GM21515 (cell line): Measurements from ENCODE around the gene DERL3.

Experiments used
- ATAC-seq: cut with Tn5 transposase; IDR thresholded peaks from one replicate; pipeline ENCODE4 v1.9.1; 2021; ENCODE audit not compliant: unreplicated experiment

DERL3 gene

DNA sequence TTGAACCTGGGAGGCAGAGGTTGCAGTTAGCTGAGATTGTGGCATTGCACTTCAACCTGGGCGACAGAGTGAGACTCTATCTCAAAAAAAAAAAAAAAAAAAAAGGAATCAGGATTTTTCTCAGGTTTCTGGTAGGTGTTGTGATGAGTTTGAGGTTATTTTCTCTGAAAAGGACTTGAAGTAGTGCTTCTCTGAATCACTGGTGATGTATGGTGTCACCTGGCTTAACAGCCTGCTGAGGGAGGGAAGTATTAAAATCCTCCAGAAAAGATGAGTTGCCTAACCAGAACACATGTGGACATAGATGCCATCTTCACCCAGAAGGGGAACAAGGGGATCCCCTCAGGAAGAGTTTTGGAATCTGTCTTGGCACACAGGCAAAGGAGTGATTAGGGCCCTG, 32.0 kb downstream of the DERL3 start:
- ATAC-seq: no peak

DNA sequence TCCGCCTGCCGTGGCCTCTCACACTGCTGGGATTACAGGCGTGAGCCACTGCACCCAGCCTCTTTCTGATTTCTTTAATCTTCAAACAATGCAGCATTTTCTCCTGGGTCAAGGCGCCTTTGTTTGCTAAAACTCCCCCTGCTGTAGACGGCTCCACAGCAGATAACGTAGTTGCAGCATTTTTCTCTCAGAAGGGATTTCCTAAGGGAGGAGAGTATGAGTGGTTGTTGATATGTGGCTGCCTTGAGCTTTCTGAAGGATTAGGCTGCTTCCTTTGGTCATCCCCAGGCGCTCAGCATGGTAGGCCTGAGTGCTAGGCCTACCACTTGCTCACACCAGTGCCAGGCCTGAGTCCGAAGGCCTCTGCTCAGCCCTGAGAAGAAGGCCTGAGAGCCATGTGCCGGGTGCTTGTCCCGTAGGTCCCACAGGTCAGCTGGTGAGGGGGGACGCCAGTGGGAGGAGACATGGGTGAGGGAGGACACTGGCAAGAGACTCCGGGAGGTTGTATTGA, 34.0 kb downstream of the DERL3 start:
- ATAC-seq: no peak

DNA sequence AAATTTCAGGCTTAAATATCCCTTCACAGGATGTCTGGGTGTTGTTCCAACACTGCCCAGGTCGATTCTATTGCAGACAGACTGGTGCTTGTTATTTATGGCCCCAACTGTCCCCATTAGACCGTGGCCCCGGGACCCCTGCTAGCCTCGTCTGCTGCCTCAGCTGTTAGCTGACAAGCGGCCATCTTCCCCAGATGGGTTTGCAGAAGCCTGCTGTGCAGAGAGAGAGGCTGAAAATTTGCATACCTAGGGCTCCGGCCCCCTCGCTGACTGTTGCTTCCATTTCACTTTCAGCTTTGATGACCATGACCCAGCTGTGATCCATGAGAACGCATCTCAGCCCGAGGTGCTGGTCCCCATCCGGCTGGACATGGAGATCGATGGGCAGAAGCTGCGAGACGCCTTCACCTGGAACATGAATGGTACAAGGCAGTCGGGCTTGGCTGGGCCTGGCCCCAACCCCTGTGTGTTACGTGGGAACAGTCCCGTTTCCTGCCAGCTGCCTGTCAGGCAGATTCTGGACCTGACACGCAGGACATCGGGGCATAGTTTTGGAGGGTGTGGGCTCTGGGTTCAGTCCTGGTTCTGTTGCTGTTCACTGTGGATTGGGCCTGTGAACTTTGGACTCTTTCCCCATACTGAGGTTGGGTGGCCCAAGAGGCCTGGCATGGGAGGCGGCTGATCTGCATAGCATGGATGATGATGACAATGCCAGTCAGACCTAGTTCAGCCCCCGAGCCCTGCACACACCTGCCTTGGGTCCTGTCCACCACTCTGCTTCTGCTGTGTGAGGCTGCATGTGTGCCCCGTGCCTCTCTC, 35.6 kb downstream of the DERL3 start:
- ATAC-seq: no peak

DNA sequence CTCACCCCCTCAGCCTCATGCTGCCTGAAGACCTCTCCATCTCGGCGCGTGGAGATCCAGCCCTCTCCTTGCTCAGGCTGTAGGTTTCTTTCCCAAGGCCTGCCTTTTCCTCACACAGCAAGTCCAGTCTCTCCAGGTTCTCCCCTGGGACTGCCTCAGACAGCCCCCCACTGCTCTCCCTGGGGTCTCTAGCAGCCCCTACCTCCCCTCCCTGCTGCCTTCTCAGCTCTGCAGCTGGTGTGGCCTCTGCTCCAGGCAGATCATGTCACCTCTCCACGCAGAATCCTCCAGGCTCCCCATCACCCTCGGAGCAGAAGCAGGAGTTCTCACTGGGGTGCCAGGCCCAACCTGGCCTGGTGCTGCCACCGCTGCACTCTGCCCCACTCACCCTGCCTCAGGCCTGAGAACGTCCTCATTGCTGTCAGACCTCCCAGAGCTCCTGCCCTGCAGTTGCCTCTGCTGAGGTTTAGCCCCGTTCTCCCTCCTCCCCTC, 36.9 kb downstream of the DERL3 start:
- ATAC-seq: no peak

DNA sequence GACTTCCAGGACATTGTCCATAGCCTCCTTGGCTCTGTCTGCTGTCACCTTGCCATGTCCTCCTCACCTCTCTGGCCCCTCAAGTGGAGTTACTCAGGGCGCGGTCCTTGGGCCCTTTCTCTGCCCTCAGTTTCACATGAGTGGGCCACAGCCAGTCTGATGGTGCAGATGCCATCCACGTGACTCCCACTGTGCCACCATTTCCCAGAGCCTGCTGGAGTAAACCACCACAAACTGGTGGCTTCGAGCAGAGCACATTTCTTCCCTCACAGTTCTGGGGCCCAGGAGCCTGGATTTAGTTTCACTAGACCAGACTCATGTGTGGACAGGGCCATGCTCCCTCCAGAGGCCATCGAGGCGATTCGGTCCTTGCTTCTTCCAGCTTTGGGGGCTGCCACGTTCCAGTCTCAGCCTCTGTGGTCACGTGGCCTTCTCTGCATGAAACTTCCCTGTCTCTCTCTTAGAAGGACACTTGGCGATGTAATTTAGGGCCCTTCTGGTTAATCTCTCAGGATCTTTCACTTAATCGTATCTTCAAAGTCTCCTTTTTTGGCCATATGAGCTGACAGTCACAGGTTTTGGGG, 37.5 kb downstream of the DERL3 start:
- no peak for ATAC-seq

DNA sequence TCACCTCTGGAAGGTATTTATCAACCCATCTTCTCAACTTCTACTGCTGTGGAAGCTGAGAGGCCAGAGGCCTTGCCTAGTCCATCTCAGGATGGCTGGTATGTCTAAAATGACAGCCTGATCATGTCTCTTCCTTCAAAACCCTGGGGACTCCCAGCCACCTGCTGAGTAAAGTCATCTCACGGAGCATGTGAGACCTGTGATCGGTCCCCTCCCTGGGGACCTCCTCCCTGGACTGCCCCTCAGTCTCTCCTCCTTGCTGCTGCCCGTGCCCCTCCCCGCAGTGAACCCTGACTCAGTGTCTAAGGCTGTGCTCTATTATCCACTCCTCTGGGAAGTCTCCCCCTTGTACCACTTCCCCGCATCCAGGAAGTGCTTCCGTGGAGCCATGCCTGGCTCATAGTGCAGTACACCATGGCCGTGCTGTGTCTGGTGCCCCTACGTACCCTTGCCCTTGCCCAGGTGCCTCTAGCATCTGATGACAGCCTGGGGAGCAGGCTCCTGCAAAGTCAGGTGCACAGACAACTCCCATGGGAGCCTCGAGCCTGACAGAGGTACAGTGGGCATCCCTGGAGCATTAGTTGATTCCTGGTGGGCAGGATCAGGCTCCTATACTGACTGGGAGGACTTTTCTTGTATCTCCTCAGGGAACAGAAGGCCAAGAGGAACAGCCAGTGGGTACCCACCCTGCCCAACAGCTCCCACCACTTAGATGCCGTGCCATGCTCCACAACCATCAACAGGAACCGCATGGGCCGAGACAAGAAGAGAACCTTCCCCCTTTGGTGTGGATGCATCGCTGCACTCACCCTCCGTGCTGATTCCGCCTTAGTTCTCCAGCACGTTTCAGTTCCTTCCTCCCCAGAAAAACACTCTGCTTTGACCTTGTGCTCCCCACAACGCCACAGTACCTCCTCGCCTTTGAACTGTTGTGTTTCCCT, 38.2 kb downstream of the DERL3 start:
- no peak for ATAC-seq

DNA sequence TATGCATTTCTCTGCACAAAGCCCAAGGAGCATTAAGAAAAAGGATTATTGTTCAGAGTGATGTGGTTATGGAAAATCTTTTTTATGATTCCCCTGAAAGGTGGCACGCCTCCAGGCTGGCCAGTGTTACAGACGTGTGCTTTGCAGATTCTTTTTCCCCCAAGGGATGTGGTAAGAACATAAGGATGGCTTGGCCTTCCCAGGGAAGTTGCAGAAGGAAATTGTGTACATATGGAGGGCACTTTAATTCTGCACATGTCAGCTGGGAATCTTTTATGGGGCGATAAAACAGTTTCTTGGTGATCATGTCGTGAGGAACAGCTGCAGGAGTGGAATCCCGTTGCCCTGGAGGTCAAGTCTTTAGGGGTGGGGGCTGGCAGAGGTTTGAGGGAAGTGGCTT, 42.3 kb downstream of the DERL3 start:
- ATAC-seq: no peak

DNA sequence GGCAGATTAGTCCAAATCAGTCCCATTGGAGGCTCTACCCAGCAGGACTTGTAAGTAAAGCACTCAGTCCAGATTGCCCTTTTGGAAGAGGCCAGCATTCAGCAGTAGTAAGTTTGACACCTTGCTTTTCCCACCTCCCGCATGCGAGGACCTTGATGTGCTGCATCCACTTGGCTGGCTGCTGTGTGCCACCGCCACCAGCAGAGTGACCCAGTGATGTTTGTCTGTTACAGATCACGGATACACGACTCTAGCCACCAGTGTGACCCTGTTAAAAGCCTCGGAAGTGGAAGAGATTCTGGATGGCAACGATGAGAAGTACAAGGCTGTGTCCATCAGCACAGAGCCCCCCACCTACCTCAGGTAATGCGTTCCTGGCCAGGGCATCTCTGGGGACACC, 45.5 kb downstream of the DERL3 start:
- no peak for ATAC-seq

DNA sequence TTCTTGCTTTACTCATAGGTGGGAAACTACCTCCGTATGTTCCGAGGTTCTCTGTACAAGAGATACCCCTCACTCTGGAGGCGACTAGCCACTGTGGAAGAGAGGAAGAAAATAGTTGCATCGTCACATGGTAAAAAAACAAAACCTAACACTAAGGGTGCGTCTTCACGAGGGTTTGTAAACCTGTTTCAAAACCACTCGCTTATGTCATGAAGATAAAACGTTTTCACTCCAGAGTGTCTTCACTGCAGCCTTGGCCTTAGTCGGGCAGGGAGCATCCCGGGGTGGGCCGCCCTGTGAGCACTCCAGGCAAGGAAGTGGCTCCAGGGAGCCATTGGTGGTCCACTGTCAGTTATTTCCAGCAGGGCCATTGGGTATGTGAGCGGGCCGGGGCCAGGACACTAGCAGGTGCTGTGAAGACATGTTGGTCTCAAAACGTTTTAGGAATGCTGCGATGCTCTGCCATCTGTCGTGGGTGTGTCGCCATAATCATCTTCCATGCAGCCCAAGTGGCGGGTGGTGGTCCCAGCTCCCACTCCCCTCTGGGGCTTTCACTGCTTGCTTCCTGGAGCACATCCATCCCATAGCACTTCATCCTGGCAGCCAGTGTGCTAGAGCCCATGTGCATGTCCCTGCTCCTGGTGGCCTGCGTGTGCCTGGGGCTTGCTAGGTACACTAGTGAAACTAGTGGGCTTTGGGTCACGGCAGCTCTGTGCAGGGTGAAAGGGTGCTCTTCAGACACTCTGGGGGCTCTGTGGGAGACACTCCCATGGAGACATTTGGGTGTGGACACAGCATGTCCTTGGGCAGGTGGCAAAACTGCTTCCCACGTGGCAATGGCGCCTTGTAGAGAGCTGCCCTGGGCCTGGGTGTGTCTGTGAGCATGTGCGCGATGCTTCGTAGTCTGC, 46.8 kb downstream of the DERL3 start:
- no peak for ATAC-seq

DNA sequence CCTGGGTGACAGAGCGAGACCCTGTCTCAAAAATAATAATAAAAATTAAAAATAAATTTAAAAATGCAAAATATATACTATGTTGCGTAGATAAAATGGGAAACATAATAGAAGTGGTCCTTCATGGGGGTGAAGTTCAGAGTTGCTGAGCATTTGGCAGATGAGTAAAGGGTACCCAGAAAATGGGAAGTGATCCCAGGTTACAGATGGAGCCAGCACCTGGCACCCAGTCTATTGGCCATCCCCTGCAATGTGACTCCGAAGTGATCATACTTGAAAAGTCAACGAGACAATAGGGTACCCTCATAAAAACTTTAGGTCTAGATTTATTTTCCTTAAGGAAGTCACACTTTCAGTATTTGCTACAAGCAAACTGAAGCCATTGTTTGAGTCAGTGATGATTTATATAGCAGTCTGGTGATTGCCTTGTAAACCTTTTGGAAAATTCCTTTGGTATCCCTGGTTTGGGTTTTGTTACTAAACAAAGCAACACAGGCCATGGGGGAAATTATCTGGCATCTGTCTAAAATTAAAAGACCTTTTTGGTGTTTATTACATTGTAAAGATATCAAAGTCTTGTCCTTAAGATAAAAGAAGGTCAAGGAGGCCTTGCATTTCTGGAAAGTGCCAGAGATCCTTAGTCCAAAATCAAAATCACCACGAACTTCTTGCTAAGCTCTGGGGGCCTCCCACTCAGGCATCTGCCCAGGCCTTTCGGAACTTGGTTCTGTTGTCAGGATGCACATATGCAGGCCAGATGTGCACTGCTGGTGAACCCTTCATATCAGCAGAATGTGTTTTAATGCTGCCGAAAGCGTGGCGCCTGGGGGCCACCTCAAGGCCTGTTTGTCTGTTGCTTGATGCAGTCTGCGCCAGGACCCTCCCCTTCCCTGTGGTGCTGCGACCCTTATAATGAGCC, 47.7 kb downstream of the DERL3 start:
- ATAC-seq: no peak

DNA sequence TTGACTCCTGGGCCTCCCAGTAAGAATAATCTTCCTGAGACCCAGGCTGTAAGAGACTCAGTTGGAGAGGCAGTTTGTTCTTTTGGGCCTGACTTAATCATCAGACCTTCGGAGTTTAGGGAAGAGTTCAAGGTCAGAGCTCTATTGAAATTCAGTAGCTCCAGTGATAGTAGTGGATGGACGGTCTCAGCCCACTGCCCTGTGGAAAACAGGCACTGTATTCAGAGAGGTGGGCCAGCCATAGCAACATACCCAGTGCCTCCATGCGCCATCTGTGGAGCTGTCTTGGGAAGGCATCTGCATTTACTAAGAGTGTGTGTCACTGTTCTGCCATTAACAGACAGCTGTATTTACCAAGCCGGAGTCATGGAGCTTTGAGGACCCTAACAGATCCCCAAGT, 49.2 kb downstream of the DERL3 start:
- no peak for ATAC-seq

DNA sequence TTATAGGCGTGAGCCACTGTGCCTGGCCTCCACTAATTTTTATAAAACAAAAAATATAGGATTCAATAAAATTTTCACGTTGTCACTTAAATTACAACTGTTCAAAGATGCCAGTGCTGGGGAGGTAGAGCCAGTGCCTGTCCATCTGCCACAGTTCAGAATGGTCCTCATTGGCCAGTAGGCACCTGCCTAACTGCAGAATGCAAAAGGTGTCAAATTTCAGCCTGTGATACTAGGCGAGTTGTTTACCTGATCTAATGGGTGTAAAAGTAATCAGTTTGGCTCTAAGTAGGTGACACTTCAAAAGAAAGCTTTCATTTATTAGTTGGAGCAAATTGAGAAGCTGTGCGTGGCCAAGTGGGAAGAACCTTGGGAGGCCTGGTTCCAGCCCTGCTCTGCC, 49.7 kb downstream of the DERL3 start:
- ATAC-seq: no peak

DNA sequence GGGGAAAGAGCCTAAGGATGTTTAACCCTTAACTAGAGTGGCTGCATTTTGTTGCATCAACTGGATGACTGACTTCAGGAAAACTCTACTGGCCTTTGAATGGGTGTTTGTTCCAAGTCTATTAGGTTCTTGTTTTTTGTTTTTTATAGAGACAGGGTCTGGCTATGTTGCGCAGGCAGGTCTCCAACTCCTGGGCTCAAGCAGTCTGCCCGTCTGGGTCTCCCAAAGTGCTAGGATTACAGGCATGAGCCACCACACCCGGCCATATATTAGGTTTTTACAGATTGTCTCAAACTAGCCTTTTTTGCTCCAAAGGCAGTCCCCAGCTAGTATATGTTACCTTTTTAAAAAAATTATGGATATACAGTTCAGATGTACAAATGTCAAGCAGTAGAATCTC, 50.9 kb downstream of the DERL3 start:
- no peak for ATAC-seq

DNA sequence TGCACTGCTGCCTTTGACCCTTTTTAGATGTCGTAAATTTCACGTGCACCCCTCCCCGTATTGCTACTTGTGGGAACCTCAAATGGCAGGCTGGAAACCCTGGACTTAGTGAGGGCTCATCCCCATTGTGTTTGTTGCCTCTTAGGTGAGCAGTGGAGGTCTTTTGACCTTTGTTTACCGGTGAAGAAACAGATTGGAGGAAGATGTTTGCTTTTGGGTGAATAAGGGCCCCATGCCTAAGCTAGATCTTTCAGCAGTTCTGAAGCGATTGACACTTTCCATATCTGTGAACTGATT, 51.3 kb downstream of the DERL3 start:
- no peak for ATAC-seq

DNA sequence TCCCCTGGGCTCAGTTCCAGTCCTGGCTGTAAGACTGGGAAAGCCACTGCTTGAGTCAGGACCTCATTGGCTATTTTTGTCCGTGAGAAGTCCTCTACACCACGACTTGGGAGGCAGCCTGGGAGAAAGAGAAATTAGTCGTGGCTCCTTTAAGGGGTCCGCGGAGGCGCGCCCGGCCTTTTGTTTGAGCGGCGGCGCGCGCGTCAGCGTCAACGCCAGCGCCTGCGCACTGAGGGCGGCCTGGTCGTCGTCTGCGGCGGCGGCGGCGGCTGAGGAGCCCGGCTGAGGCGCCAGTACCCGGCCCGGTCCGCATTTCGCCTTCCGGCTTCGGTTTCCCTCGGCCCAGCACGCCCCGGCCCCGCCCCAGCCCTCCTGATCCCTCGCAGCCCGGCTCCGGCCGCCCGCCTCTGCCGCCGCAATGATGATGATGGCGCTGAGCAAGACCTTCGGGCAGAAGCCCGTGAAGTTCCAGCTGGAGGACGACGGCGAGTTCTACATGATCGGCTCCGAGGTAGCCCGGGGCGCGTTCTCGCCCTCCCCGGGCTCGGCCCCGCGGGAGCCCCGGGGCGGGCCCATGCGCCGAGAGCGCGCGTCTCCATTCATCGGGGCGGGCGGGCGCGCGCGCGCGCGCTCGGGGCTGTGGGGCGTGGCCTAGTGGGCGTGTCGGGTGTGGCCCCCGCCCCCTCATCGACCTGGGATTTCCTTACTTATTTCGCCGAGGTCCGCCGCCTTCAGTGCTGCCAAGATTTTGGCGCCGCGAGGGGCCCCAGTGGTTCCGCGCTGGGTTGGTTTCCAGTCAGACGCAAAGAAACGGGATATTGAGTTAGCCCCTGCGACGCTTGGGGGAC, 51.8 kb downstream of the DERL3 start, which contains the start of gene SMARCB1:
Gene SMARCB1, plus strand, starts transcription at position 215 of the 848 bp plus-strand sequence. Its CDS starts 204 bp downstream, at position 419.
- ATAC-seq: peak; percentile 53

DNA sequence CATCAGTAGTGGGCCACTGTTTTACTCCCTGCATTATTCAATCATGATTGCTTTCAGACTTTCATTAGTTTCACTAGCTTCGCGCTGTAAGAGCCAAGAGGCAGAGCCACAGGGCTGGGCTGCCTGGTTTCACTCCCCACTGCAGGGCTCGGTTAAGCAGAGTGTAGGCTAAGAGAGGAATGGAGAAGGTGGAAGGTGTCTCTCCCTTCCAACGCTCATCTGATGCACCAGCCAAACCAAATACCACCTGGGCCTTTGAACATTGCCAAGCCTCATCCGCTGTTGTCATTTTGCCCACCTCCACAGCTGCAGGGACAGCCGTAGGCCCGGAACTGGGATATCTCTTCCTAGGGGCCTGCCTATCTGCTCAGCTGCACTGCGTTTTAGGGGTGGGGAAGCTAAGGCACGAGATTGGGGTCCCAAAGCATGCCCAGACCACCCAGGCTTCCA, 52.5 kb downstream of the DERL3 start:
- no peak for ATAC-seq
